GM18508 (cell line): ENCODE results near the gene HTR2C.
"Not testable (repeated sequence)": the region's sequence is repeated elsewhere in the genome, so short reads cannot be mapped to it uniquely, and the experiment has no call there.

Source experiments
- ATAC-seq: cut with Tn5 transposase; IDR thresholded peaks from one replicate; pipeline ENCODE4 v1.9.1; 2021; ENCODE audit warnings: moderate number of reproducible peaks; ENCODE audit not compliant: insufficient read depth, unreplicated experiment

HTR2C gene

DNA sequence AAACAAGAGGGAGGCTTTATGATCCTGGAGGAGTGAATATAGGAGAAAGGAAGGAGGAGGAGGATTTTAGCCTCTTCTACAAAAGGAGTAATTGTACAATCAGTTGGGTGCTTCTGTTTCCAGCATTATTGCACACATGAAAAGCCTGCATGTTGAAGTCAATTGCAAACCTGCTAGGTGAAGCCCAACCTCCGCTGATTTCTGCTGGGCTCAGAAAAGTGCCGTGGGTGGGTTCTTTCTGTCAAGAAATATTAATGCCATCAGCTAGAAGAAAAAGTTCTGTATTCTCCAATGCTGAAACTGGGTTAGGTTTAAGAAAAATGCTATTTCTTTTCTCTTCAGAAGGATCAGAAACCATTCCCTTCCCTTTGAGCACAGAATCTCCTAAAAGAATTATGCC is 349.4 kb downstream of the HTR2C start:
- not testable (repeated sequence) for ATAC-seq

DNA sequence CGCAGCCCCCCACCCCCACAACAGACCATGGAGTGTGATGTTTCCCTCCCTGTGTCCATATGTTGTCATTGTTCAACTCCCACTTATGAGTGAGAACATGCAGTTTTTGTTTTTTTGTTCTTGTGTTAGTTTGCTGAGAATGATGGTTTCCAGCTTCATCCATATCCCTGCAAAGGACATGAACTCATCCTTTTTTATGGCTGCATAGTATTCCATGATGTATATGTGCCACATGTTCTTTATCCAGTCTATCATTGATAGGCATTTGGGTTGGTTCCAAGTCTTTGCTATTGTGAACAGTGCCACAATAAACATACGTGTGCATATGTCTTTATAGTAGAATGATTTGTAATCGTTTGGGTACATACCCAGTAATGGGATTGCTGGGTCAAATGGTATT is 353.2 kb downstream of the HTR2C start:
- ATAC-seq, result not testable (repeated sequence)

DNA sequence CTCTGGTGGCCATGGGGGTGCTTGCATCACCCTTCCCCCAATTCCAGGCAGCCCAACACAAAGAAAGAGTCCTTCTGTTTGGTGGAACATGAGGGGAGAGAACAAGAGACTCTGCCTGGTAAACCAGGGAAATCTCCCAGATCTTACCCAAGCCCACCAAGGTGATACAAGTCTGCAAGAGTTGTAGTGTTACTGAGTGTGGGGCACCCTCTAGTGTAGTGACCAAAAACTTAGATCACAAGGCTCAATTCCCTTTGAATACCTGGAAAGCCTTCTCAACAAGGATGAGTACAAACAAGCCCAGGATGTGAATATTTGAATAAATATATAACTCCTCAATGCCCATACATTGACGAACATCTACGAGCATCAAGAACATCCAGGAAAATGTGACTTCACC is 368.8 kb downstream of the HTR2C start:
- no peak for ATAC-seq
